ENCODE results near the gene GOLM1.

DNA sequence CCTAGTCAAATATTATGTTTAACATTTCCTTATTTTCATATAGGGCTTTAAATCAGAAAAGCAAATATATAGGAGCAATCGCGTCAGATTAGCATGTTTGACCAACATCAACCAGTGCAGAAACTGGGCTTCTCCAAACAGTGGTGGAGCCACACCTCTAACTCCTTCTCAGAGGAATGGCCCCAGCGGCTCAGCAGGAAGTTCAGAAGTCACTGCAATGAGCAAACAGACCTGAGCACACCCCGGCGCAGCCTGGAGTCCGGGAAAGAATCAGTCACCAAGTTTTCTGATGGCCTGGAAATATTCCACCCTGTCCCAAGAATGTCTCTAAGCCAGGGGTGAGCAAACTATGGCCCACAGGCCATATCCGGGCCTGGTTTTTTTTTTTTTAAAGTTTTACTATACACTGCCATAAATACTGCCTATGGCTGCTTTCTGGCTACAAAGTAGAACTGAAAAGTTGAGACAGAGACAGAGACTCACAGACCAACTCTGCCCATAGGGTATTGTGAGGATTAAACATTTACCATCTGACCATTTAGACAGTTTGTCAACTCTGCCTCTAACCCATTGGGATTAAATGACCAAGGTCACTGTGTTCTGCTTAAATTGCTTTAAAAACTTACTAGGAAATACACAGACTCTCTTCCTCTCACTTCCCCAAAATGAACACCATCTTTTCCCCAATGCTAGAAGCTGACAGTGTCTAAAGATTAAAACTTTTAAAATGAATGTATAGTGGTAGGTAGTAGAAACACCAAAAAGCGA lies 5.4 kb downstream of the GOLM1 start:
- TF ChIP-seq, protein P1, sequence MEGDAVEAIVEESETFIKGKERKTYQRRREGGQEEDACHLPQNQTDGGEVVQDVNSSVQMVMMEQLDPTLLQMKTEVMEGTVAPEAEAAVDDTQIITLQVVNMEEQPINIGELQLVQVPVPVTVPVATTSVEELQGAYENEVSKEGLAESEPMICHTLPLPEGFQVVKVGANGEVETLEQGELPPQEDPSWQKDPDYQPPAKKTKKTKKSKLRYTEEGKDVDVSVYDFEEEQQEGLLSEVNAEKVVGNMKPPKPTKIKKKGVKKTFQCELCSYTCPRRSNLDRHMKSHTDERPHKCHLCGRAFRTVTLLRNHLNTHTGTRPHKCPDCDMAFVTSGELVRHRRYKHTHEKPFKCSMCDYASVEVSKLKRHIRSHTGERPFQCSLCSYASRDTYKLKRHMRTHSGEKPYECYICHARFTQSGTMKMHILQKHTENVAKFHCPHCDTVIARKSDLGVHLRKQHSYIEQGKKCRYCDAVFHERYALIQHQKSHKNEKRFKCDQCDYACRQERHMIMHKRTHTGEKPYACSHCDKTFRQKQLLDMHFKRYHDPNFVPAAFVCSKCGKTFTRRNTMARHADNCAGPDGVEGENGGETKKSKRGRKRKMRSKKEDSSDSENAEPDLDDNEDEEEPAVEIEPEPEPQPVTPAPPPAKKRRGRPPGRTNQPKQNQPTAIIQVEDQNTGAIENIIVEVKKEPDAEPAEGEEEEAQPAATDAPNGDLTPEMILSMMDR (IDR thresholded peaks at IDR 0.05), result no peak
- no peak for TF ChIP-seq POLR2A (IDR thresholded peaks at IDR 0.05; ENCODE audit: low read depth)
